GM12892 (cell line): Measurements from ENCODE around the gene AFMID.

Experiments used
- POLR2A ChIP-seq: IDR thresholded peaks from 2 replicates; pipeline ENCODE4 v1.6.1; 2011; ENCODE audit warnings: low read depth, low read length, control low read depth
- TAF1 ChIP-seq: IDR thresholded peaks from 2 replicates; pipeline ENCODE4 v1.6.1; 2011; ENCODE audit warnings: low read depth, mild to moderate bottlenecking, control low read depth, low read length, borderline replicate concordance

DNA sequence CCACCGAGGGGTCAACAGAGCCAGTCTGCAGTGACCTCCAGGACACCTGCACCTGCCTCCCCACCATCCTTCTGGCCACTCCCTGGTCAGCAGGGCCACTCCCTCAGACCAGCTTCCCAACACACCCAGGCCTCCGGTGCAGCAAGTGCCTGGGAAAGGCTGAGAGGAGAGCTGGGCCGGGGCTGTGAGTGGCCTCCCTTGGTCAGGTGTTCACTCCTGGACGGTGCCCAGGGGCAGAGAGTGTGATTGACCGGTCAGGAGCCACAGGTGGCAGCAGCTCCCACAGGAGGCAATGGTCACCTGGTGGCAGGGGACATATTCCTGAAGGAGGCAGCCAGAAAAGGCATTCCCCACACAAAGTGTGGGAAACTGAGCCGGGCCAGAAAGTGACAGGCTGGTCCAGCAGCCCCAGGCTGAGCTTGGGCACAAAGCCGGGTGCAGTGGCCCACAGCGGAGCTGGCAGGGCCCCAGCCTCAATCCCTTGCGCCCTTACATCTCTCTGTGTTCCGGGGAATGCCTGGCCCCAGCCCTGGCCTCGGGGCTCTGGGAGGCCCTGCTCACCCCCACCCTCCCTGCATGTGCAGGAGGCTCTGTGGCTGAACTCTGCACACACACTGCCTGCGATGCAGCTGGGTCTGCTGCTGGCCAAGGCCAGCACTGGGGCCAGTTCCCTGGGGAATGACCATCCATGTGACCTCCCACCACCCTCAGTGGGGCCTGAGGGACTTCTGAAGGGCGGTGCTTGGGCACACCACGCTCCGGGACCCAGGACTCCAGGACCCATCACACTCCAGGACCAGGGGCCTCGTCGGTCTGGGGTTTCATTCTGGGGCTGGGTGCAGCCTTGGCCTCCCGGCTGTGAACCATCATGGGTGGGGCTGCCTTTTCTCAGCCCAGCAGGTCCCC is 42.2 kb upstream of the AFMID start:
- no peak for TF ChIP-seq TAF1
- no peak for TF ChIP-seq POLR2A
